H9 (cell line): ENCODE measurements around the gene RPS28. TPM values are rescaled to one million over a fixed set of nuclear protein-coding genes. Genes with fewer than 3 reads are reported as not detected.

Experiments used
- DNase-seq: peaks from one replicate; pipeline ENCODE4 v3.0.0-alpha.2; 2017
- H2AFZ ChIP-seq: one replicate; pipeline ENCODE4 v1.6.1; 2013; ENCODE audit warnings: mild to moderate bottlenecking, low read length, control low read depth, moderate library complexity
- H2AK5ac ChIP-seq: 2 replicates; pipeline ENCODE4 v1.6.1; 2013; ENCODE audit warnings: low read length, control low read depth, mixed read lengths; ENCODE audit not compliant: insufficient read length
- H2BK120ac ChIP-seq: one replicate; pipeline ENCODE4 v1.6.1; 2013; ENCODE audit warnings: low read depth, mild to moderate bottlenecking, low read length, control low read depth, inconsistent platforms; ENCODE audit not compliant: poor library complexity, severe bottlenecking
- H2BK12ac ChIP-seq: 2 replicates; pipeline ENCODE4 v1.6.1; 2013; ENCODE audit warnings: low read length, control low read depth, mixed read lengths, low read depth; ENCODE audit not compliant: insufficient read length
- H2BK15ac ChIP-seq: 2 replicates; pipeline ENCODE4 v1.6.1; 2013; ENCODE audit warnings: low read depth, low read length, control low read depth
- H2BK20ac ChIP-seq: one replicate; pipeline ENCODE4 v1.6.1; 2013; ENCODE audit warnings: low read depth, mild to moderate bottlenecking, low read length, control low read depth, inconsistent platforms; ENCODE audit not compliant: poor library complexity, severe bottlenecking
- H2BK5ac ChIP-seq: 2 replicates; pipeline ENCODE4 v1.6.1; 2013; ENCODE audit warnings: low read length, control low read depth, mixed read lengths; ENCODE audit not compliant: insufficient read length
- H3K14ac ChIP-seq: 2 replicates; pipeline ENCODE4 v1.6.1; 2013; ENCODE audit warnings: low read length, control low read depth; ENCODE audit not compliant: insufficient read depth
- H3K18ac ChIP-seq: 2 replicates; pipeline ENCODE4 v1.6.1; 2013; ENCODE audit warnings: low read depth, mild to moderate bottlenecking, mixed read lengths, low read length, control low read depth; ENCODE audit not compliant: insufficient read length
- H3K23ac ChIP-seq: 2 replicates; pipeline ENCODE4 v1.6.1; 2013; ENCODE audit warnings: low read length, control low read depth, mixed read lengths, low read depth; ENCODE audit not compliant: insufficient read length
- H3K23me2 ChIP-seq: 2 replicates; pipeline ENCODE4 v1.6.1; 2013; ENCODE audit warnings: low read depth, mild to moderate bottlenecking, mixed read lengths, low read length, control low read depth; ENCODE audit not compliant: insufficient read length, poor library complexity, severe bottlenecking
- H3K27ac ChIP-seq: 2 replicates; pipeline ENCODE4 v1.5.1; 2013; ENCODE audit warnings: low read length, control low read depth, mixed read lengths, low read depth; ENCODE audit not compliant: insufficient read length
- H3K27me3 ChIP-seq: 2 replicates; pipeline ENCODE4 v1.6.1; 2013; ENCODE audit warnings: low read length, control low read depth, inconsistent platforms; ENCODE audit not compliant: insufficient read depth
- H3K4ac ChIP-seq: 2 replicates; pipeline ENCODE4 v1.6.1; 2013; ENCODE audit warnings: low read depth, mild to moderate bottlenecking, control low read depth, inconsistent platforms, low read length, moderate library complexity
- H3K4me1 ChIP-seq: 2 replicates; pipeline ENCODE4 v1.6.1; 2013; ENCODE audit warnings: low read length, control low read depth, inconsistent platforms; ENCODE audit not compliant: insufficient read depth
- H3K4me2 ChIP-seq: 2 replicates; pipeline ENCODE4 v1.6.1; 2013; ENCODE audit warnings: low read length, control low read depth, mixed read lengths; ENCODE audit not compliant: insufficient read length, insufficient read depth
- H3K56ac ChIP-seq: 2 replicates; pipeline ENCODE4 v1.6.1; 2013; ENCODE audit warnings: low read depth, mild to moderate bottlenecking, mixed read lengths, low read length, control low read depth; ENCODE audit not compliant: insufficient read length
- H3K79me1 ChIP-seq: 2 replicates; pipeline ENCODE4 v1.6.1; 2013; ENCODE audit warnings: low read depth, mild to moderate bottlenecking, moderate library complexity, low read length, control low read depth, inconsistent platforms; ENCODE audit not compliant: insufficient read depth, poor library complexity, severe bottlenecking
- H3K79me2 ChIP-seq: 2 replicates; pipeline ENCODE4 v1.6.1; 2013; ENCODE audit warnings: low read length, control low read depth, inconsistent platforms; ENCODE audit not compliant: insufficient read depth
- H3K9ac ChIP-seq: 2 replicates; pipeline ENCODE4 v1.6.1; 2013; ENCODE audit warnings: low read length, control low read depth, mixed read lengths; ENCODE audit not compliant: insufficient read length; ENCODE audit errors: extremely low read depth
- H3K9me3 ChIP-seq: one replicate; pipeline ENCODE4 v1.6.1; 2013; ENCODE audit warnings: low read depth, low read length, inconsistent platforms; ENCODE audit not compliant: control insufficient read depth
- H3T11ph ChIP-seq: one replicate; pipeline ENCODE4 v1.6.1; 2013; ENCODE audit warnings: mild to moderate bottlenecking, low read length, control low read depth, inconsistent platforms
- H4K20me1 ChIP-seq: one replicate; pipeline ENCODE4 v1.6.1; 2013; ENCODE audit not compliant: control insufficient read depth, insufficient read length, insufficient read depth
- H4K5ac ChIP-seq: 2 replicates; pipeline ENCODE4 v1.6.1; 2013; ENCODE audit warnings: low read depth, mild to moderate bottlenecking, mixed read lengths, low read length, control low read depth; ENCODE audit not compliant: insufficient read length
- H4K8ac ChIP-seq: replicated peaks from 2 replicates; pipeline ENCODE4 v1.6.1; 2013; ENCODE audit warnings: low read length, control low read depth, mixed read lengths, low read depth; ENCODE audit not compliant: insufficient read length
- H4K91ac ChIP-seq: 2 replicates; pipeline ENCODE4 v1.6.1; 2013; ENCODE audit warnings: low read depth, mild to moderate bottlenecking, moderate library complexity, mixed read lengths, low read length, control low read depth; ENCODE audit not compliant: insufficient read length
- H3K27ac Mint-ChIP-seq, 3 experiments: 2 replicates in 2 of 3; 3 replicates in 1 of 3; pipeline ENCODE4 v1.8.0; 2020 to 2021; ENCODE audit warnings: mixed read lengths in 3 of 3, mild to moderate bottlenecking in 1 of 3, moderate library complexity in 1 of 3
- H3K27me3 Mint-ChIP-seq: 2 replicates; pipeline ENCODE4 v1.8.0; 2021; ENCODE audit warnings: low read depth, mild to moderate bottlenecking, moderate library complexity, mixed read lengths
- H3K36me3 Mint-ChIP-seq, 3 experiments: 2 replicates in 2 of 3; 3 replicates in 1 of 3; pipeline ENCODE4 v1.8.0; 2020 to 2021; ENCODE audit warnings: low read depth in 3 of 3, mixed read lengths in 3 of 3; ENCODE audit not compliant: insufficient read depth in 1 of 3
- H3K4me1 Mint-ChIP-seq, 2 experiments: 2 replicates each; pipeline ENCODE4 v1.8.0; 2020; ENCODE audit warnings: mixed read lengths in 2 of 2
- H3K4me3 Mint-ChIP-seq, 2 experiments: 2 replicates in 1 of 2; 3 replicates in 1 of 2; pipeline ENCODE4 v1.8.0; 2020 to 2021; ENCODE audit warnings: mild to moderate bottlenecking in 2 of 2, mixed read lengths in 2 of 2, moderate library complexity in 1 of 2
- H3K9me3 Mint-ChIP-seq, 2 experiments: 2 replicates in 1 of 2; 3 replicates in 1 of 2; pipeline ENCODE4 v1.8.0; 2020; ENCODE audit warnings: mild to moderate bottlenecking in 2 of 2, mixed read lengths in 2 of 2, moderate library complexity in 1 of 2
- CTCF ChIP-seq: fragments of 200-600 bp; sonication (generic); conservative IDR thresholded peaks from 3 replicates; pipeline ENCODE4 v1.8.0; 2021; ENCODE audit warnings: antibody characterized with exemption, mild to moderate bottlenecking
- WGBS: extraction: QIAGEN DNeasy Blood & Tissue Kit; methylation state at CpG from one replicate; pipeline ENCODE4 v1.1.7; 2013; ENCODE audit warnings: missing lambda C conversion rate, low lambda C conversion rate, mixed read lengths; ENCODE audit not compliant: insufficient read length; ENCODE audit errors: extremely low coverage; 5-methylcytosine and 5-hydroxymethylcytosine counted together
- total RNA-seq: library from RNA; stranded (reverse); gene quantifications from 2 replicates; pipeline ENCODE4 v1.2.1, GENCODE V29; 2021

The RPS28 gene
- total RNA-seq, 1 experiment from 2014 or later = 1,885 TPM

GRCh38 chr19:8307400-8307964, 13.8 kb upstream of the RPS28 start:
- H4K91ac ChIP-seq = peak overlapping the region; percentile 2
- H3K27me3 Mint-ChIP-seq = no peaks in the 10 kb centered on the region
- H2BK20ac ChIP-seq = no peak overlapping the region
- no peak overlapping the region for H3K27ac ChIP-seq
- H3K4me1 Mint-ChIP-seq = peaks cover 22 to 30% of the 10 kb centered on the region in 2 experiments
- no peaks in the 10 kb centered on the region for H3K9me3 ChIP-seq
- H3K36me3 Mint-ChIP-seq = peaks cover 28 to 34% (median 28%) of the 10 kb centered on the region in 3 experiments
- H3K9me3 Mint-ChIP-seq = no peaks in the 10 kb centered on the region
- no peak overlapping the region for H2BK15ac ChIP-seq
- no peak for DNase-seq
- peak; percentile 39; the same call in 2 of the 3 replicates for TF ChIP-seq CTCF
- WGBS = no CpG with 5 or more reads among the region's 24 CpGs
- peak overlapping the region; percentile 41 for H3K18ac ChIP-seq
- H4K8ac ChIP-seq = no peak overlapping the region
- H3K14ac ChIP-seq = peak overlapping the region; percentile 93
- no peak overlapping the region for H2AFZ ChIP-seq
- no peak overlapping the region for H2AK5ac ChIP-seq
- no peaks in the 10 kb centered on the region for H3K27me3 ChIP-seq
- H3K4me2 ChIP-seq = peak overlapping the region; percentile 92
- H3K79me2 ChIP-seq = no peaks in the 10 kb centered on the region; the same call in 1 of the 2 replicates
- H3K9ac ChIP-seq = peak overlapping the region; percentile 63
- no peak overlapping the region for H2BK5ac ChIP-seq
- no peak overlapping the region for H3T11ph ChIP-seq
- H3K23me2 ChIP-seq = peaks cover 11% of the 10 kb centered on the region
- no peak overlapping the region; the same call in 1 of the 2 replicates for H3K4ac ChIP-seq
- H3K23ac ChIP-seq = no peak overlapping the region
- no peaks in the 10 kb centered on the region for H4K20me1 ChIP-seq
- peak overlapping the region; percentile 89 to 99 for H3K4me3 Mint-ChIP-seq
- H4K5ac ChIP-seq = no peak overlapping the region
- H3K56ac ChIP-seq = no peak overlapping the region
- no peaks in the 10 kb centered on the region for H3K79me1 ChIP-seq
- peak overlapping the region; percentile 56 to 98 (median 63); a peak in 5 of 7 replicates for H3K27ac Mint-ChIP-seq
- H3K4me1 ChIP-seq = no peaks in the 10 kb centered on the region
- H2BK12ac ChIP-seq = no peak overlapping the region
- H2BK120ac ChIP-seq = no peak overlapping the region
